HL-60 (cell line): Measurements from ENCODE around the gene AKAP7.

ENCODE experiments used
- DNase-seq, 2 experiments: peaks; one replicate each; pipeline ENCODE4 v3.0.0-alpha.2; 2010 to 2020; ENCODE audit warnings: low read depth in 1 of 2, low spot score in 1 of 2
- H3K27ac ChIP-seq: fragments of 250-450 bp; sonication (Bioruptor Pico); replicated peaks from 2 replicates; pipeline ENCODE4 v1.5.1; 2020; ENCODE audit warnings: mild to moderate bottlenecking, moderate library complexity
- H3K27me3 ChIP-seq: fragments of 250-450 bp; sonication (Bioruptor Pico); 2 replicates; pipeline ENCODE4 v1.5.1; 2021; ENCODE audit warnings: mild to moderate bottlenecking, moderate library complexity; ENCODE audit not compliant: insufficient read depth, poor library complexity, severe bottlenecking
- H3K4me3 ChIP-seq: replicated peaks from 2 replicates; pipeline ENCODE4 v1.5.1; 2011; ENCODE audit warnings: mild to moderate bottlenecking, control low read depth, low read length; ENCODE audit not compliant: insufficient read depth
- CTCF ChIP-seq: IDR thresholded peaks from one replicate; pipeline ENCODE4 v1.5.1; 2011; ENCODE audit warnings: low read length, control low read depth, inconsistent platforms; ENCODE audit not compliant: insufficient read depth
- GABPA ChIP-seq: IDR thresholded peaks from 2 replicates; pipeline ENCODE4 v1.6.1; 2012; ENCODE audit warnings: low read depth
- POLR2AphosphoS5 ChIP-seq: IDR thresholded peaks from 2 replicates; pipeline ENCODE4 v1.6.1; 2012; ENCODE audit warnings: low read depth
- REST ChIP-seq: IDR thresholded peaks from 2 replicates; pipeline ENCODE4 v1.6.1; 2012; ENCODE audit warnings: low read depth; ENCODE audit not compliant: insufficient replicate concordance
- SPI1 ChIP-seq: IDR thresholded peaks from 2 replicates; pipeline ENCODE4 v1.6.1; 2012; ENCODE audit warnings: low read depth, mild to moderate bottlenecking, borderline replicate concordance

Gene AKAP7

GRCh38 chr6:131173680-131174079 lies 38.4 kb downstream of the AKAP7 start:
- Histone ChIP-seq H3K27me3 (peaks cover 3% of the 10 kb centered on the region), H3K4me3 (no peak overlapping the region), H3K27ac (no peak overlapping the region)
- no peak for DNase-seq
- TF ChIP-seq SPI1 (no peak), REST (no peak), GABPA (no peak), POLR2AphosphoS5 (no peak), CTCF (no peak)

GRCh38 chr6:131175564-131175963 lies 40.3 kb downstream of the AKAP7 start:
- Histone ChIP-seq H3K4me3 (no peak overlapping the region), H3K27ac (no peak overlapping the region), H3K27me3 (peaks cover 3% of the 10 kb centered on the region)
- DNase-seq, result no peak
- TF ChIP-seq GABPA, result no peak
- no peak for TF ChIP-seq POLR2AphosphoS5
- TF ChIP-seq CTCF, result no peak
- TF ChIP-seq SPI1, result no peak
- TF ChIP-seq REST, result no peak

- DNase-seq, result no peak
- TF ChIP-seq CTCF, result no peak
- no peak for TF ChIP-seq SPI1
- TF ChIP-seq POLR2AphosphoS5, result no peak
- no peak for TF ChIP-seq REST
- TF ChIP-seq GABPA, result no peak
- Histone ChIP-seq H3K27me3 (no peaks in the 10 kb centered on the region), H3K27ac (no peak overlapping the region), H3K4me3 (no peak overlapping the region)
Measured at GRCh38 chr6:131177996-131178395, 42.7 kb downstream of the AKAP7 start.
